Measurements from ENCODE around the gene ELOVL6.

- no peak for TF ChIP-seq EZH2 (IDR thresholded peaks at IDR 0.05; ENCODE audit: borderline replicate concordance, insufficient read depth, low read length, poor library complexity, severe bottlenecking)
- no peak for TF ChIP-seq POLR2AphosphoS5 (IDR thresholded peaks at IDR 0.05)
- TF ChIP-seq CTCF (IDR thresholded peaks at IDR 0.05; ENCODE audit: poor library complexity, severe bottlenecking) = no peak
- no peak for TF ChIP-seq EP300 (conservative IDR thresholded peaks at IDR 0.05; ENCODE audit: poor library complexity, severe bottlenecking)
- no peak for TF ChIP-seq TAF1 (IDR thresholded peaks at IDR 0.05; ENCODE audit: low read depth)
- TF ChIP-seq MXI1 (conservative IDR thresholded peaks at IDR 0.05; ENCODE audit: poor library complexity, severe bottlenecking) = no peak
- no peak for TF ChIP-seq SMC3 (conservative IDR thresholded peaks at IDR 0.05; ENCODE audit: poor library complexity)
- TF ChIP-seq REST (IDR thresholded peaks at IDR 0.05; ENCODE audit: borderline replicate concordance) = no peak
- no peak for TF ChIP-seq RAD21 (conservative IDR thresholded peaks at IDR 0.05)
These were observed 62.9 kb downstream of the ELOVL6 start for GRCh38 chr4:110135523-110135922.
